Measurements from ENCODE around the gene LHFPL4. TPM values are rescaled to one million over a fixed set of nuclear protein-coding genes. Genes with fewer than 3 reads are reported as not detected.

Gene LHFPL4
- polyA plus RNA-seq, 3 donors: not detected

DNA sequence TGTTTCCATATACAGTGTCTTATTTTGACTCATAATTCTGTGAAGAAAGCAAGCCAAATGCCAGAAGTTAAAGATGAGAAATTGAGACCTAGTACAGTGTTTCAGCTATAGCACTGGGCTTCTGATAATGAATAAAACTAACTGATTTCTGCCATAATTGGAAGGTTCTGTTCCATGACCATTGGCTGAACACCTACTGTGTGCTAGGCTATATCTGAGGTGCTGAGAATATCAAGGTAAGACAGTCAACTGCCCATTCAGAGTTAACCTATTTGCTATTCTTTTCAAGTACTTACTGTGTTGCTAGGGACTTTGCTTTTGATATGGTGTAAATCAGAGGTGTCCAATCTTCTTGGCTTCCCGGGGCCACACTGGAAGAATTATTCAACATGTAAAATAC lies 73.4 kb downstream of the LHFPL4 start:
- H3K4me3 ChIP-seq (replicated peaks in 1 of 3; ENCODE audit: low read depth in 2 of 3, low read length in 3 of 3): no peak overlapping the region
- no peaks in the 10 kb centered on the region for H3K79me2 ChIP-seq (ENCODE audit: insufficient read depth, low read length)
- no peaks in the 10 kb centered on the region for H3K27me3 Mint-ChIP-seq (ENCODE audit: low read depth in 3 of 3)
- H3K36me3 Mint-ChIP-seq: peaks cover 67 to 84% of the 10 kb centered on the region in 2 donors
- H3K9ac ChIP-seq (ENCODE audit: insufficient read depth, low read length, poor library complexity, severe bottlenecking): no peak overlapping the region
- no peak overlapping the region for H2AFZ ChIP-seq (ENCODE audit: insufficient read depth, low read depth, low read length, poor library complexity, severe bottlenecking)
- TF ChIP-seq, protein P1, sequence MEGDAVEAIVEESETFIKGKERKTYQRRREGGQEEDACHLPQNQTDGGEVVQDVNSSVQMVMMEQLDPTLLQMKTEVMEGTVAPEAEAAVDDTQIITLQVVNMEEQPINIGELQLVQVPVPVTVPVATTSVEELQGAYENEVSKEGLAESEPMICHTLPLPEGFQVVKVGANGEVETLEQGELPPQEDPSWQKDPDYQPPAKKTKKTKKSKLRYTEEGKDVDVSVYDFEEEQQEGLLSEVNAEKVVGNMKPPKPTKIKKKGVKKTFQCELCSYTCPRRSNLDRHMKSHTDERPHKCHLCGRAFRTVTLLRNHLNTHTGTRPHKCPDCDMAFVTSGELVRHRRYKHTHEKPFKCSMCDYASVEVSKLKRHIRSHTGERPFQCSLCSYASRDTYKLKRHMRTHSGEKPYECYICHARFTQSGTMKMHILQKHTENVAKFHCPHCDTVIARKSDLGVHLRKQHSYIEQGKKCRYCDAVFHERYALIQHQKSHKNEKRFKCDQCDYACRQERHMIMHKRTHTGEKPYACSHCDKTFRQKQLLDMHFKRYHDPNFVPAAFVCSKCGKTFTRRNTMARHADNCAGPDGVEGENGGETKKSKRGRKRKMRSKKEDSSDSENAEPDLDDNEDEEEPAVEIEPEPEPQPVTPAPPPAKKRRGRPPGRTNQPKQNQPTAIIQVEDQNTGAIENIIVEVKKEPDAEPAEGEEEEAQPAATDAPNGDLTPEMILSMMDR (IDR thresholded peaks at IDR 0.05): no peak
- H3K36me3 ChIP-seq (replicated peaks in 1 of 2; ENCODE audit: control insufficient read depth in 1 of 2, insufficient read depth in 2 of 2, low read length in 2 of 2): peaks cover 55 to 79% of the 10 kb centered on the region in 2 donors
- H4K20me1 ChIP-seq (ENCODE audit: insufficient read depth, low read length): no peaks in the 10 kb centered on the region
- intact Hi-C loops (cut with micrococcal nuclease): no loop called here
- no peak overlapping the region for H3K27ac ChIP-seq (ENCODE audit: low read depth in 1 of 2, low read length in 2 of 2)
- H3K4me2 ChIP-seq (replicated peaks; ENCODE audit: extremely low read depth, low read length, poor library complexity, severe bottlenecking): no peak overlapping the region
- H3K9me3 Mint-ChIP-seq: peaks cover 0 to 4% (median 2%) of the 10 kb centered on the region in 7 donors
- H3K4me1 ChIP-seq (ENCODE audit: control insufficient read depth in 1 of 2, insufficient read depth in 2 of 2, low read length in 2 of 2): no peaks in the 10 kb centered on the region
- no peaks in the 10 kb centered on the region for H3K27me3 ChIP-seq (ENCODE audit: control insufficient read depth in 2 of 2, insufficient read depth in 2 of 2, low read length in 2 of 2)
- no CpG with 5 or more reads among the region's 1 CpG for WGBS (ENCODE audit: insufficient coverage)
- no peak overlapping the region for H3K4me3 Mint-ChIP-seq
- no peak for DNase-seq
- no peaks in the 10 kb centered on the region for H3K9me3 ChIP-seq (replicated peaks in 1 of 2; ENCODE audit: control insufficient read depth in 1 of 2, insufficient read depth in 1 of 2, low read length in 2 of 2)
- H3K27ac Mint-ChIP-seq: no peak overlapping the region
- H3K4me1 Mint-ChIP-seq: no peaks in the 10 kb centered on the region

DNA sequence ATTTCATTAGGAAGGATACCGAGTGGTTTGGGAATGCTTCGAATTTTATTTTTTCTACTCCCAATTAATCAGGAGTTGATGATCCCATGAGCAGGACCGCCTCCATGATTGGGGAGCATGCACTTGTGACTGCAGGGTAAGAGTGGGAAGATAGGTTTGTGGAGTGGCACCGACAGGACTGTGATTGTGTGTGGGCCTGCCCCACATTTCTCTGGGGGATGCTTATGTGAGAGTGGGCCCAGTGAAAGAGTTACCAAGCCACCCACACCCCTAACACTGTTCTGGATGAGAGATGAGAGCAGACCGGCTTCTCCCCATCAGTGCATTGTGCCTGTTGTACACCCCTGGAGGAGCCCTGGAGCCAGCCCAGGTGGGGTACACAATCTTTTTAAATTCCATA lies 76.7 kb downstream of the LHFPL4 start:
- Mint-ChIP-seq H3K36me3 (peaks cover 85 to 96% of the 10 kb centered on the region in 2 donors), H3K4me1 (no peaks in the 10 kb centered on the region), H3K9me3 (peaks cover 0 to 4% (median 2%) of the 10 kb centered on the region in 7 donors), H3K4me3 (no peak overlapping the region), H3K27ac (peak overlapping the region in 1 of 7 donors; percentile 29), H3K27me3 (ENCODE audit: low read depth in 3 of 3) (peaks cover 0 to 1% (median 0%) of the 10 kb centered on the region in 3 donors)
- H3K4me2 ChIP-seq (replicated peaks; ENCODE audit: extremely low read depth, low read length, poor library complexity, severe bottlenecking): no peak overlapping the region
- no peaks in the 10 kb centered on the region for H3K4me1 ChIP-seq (ENCODE audit: control insufficient read depth in 1 of 2, insufficient read depth in 2 of 2, low read length in 2 of 2)
- H3K9ac ChIP-seq (ENCODE audit: insufficient read depth, low read length, poor library complexity, severe bottlenecking): no peak overlapping the region
- intact Hi-C loops (cut with micrococcal nuclease): no loop called here
- no peaks in the 10 kb centered on the region for H3K27me3 ChIP-seq (ENCODE audit: control insufficient read depth in 2 of 2, insufficient read depth in 2 of 2, low read length in 2 of 2)
- no peak overlapping the region for H3K27ac ChIP-seq (ENCODE audit: low read depth in 1 of 2, low read length in 2 of 2)
- H3K4me3 ChIP-seq (replicated peaks in 1 of 3; ENCODE audit: low read depth in 2 of 3, low read length in 3 of 3): no peak overlapping the region
- no CpG with 5 or more reads among the region's 5 CpGs for WGBS (ENCODE audit: insufficient coverage)
- H3K9me3 ChIP-seq (replicated peaks in 1 of 2; ENCODE audit: control insufficient read depth in 1 of 2, insufficient read depth in 1 of 2, low read length in 2 of 2): no peaks in the 10 kb centered on the region
- DNase-seq: no peak
- H4K20me1 ChIP-seq (ENCODE audit: insufficient read depth, low read length): peaks cover 7% of the 10 kb centered on the region
- no peak overlapping the region for H2AFZ ChIP-seq (ENCODE audit: insufficient read depth, low read depth, low read length, poor library complexity, severe bottlenecking)
- TF ChIP-seq, protein P1 (IDR thresholded peaks at IDR 0.05): no peak
- H3K36me3 ChIP-seq (replicated peaks in 1 of 2; ENCODE audit: control insufficient read depth in 1 of 2, insufficient read depth in 2 of 2, low read length in 2 of 2): peaks cover 88 to 99% of the 10 kb centered on the region in 2 donors
- no peaks in the 10 kb centered on the region for H3K79me2 ChIP-seq (ENCODE audit: insufficient read depth, low read length)
